ENCODE results near the gene PPRC1. TPM values are rescaled to one million over a fixed set of nuclear protein-coding genes. Genes with fewer than 3 reads are reported as not detected.

The PPRC1 gene
- total and polyA plus RNA-seq, 2 donors (not counting 1 experiment from before 2014, with no cell fraction given), result 23.3 to 36.3 TPM

DNA sequence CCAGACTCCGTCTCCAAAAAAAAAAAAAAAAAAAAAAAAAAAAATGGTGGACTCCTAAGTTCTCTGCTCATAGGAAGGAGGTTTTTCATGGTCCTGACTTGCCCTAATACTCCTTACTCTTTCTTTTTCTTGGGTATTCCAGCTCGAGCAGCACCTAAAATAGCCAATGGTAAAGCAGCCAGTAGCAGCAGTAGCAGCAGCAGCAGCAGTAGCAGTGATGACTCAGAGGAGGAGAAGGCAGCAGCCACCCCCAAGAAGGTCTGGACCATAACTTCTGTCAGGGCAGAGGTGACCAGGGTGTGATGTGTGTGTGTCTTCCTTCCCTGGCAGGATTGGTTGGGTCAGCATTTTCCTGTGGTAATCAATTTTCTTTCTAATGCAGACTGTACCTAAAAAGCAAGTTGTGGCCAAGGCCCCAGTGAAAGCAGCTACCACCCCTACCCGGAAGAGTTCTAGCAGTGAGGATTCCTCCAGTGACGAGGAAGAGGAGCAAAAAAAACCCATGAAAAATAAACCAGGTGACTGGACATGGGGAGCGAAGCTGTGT lies 26.3 kb downstream of the PPRC1 start:
- Mint-ChIP-seq H3K27ac (no peak overlapping the region), H3K27me3 (no peaks in the 10 kb centered on the region), H3K4me3 (no peak overlapping the region), H3K4me1 (peaks cover 10% of the 10 kb centered on the region), H3K9me3 (ENCODE audit: insufficient read depth) (no peaks in the 10 kb centered on the region)
- Histone ChIP-seq H3K4me3 (ENCODE audit: control extremely low read depth in 1 of 5, extremely low read depth in 1 of 5, insufficient read depth in 1 of 5, low read depth in 2 of 5, low read length in 4 of 5) (no peak overlapping the region), H2AFZ (ENCODE audit: insufficient read depth, low read depth, low read length, poor library complexity, severe bottlenecking) (no peak overlapping the region), H3K4me1 (ENCODE audit: control insufficient read depth in 2 of 2, insufficient read depth in 2 of 2, low read length in 2 of 2) (no peaks in the 10 kb centered on the region), H4K20me1 (ENCODE audit: control insufficient read depth, insufficient read depth, low read length, poor library complexity, severe bottlenecking) (peaks cover 38% of the 10 kb centered on the region), H3K4me2 (replicated peaks; ENCODE audit: low read depth, low read length, poor library complexity, severe bottlenecking) (no peak overlapping the region), H3K9ac (ENCODE audit: low read length) (no peak overlapping the region), H3K36me3 (replicated peaks in 1 of 2; ENCODE audit: control extremely low read depth in 1 of 2, control insufficient read depth in 1 of 2, extremely low read depth in 1 of 2, insufficient read depth in 2 of 2, low read length in 1 of 2) (peaks cover 9 to 80% of the 10 kb centered on the region in 2 experiments), H3K9me3 (ENCODE audit: control extremely low read depth in 1 of 3, control insufficient read depth in 2 of 3, insufficient read depth in 1 of 3, low read length in 2 of 3) (no peaks in the 10 kb centered on the region), H3K27me3 (replicated peaks in 1 of 4; ENCODE audit: control extremely low read depth in 1 of 4, control insufficient read depth in 3 of 4, insufficient read depth in 4 of 4, low read length in 3 of 4) (no peaks in the 10 kb centered on the region), H3K79me2 (ENCODE audit: control insufficient read depth, insufficient read depth, low read length) (peaks cover 48% of the 10 kb centered on the region), H3K27ac (ENCODE audit: low read length in 2 of 2) (no peak overlapping the region)
- no peak for DNase-seq
- TF ChIP-seq EZH2 (IDR thresholded peaks at IDR 0.05; ENCODE audit: borderline replicate concordance, insufficient read depth, low read depth, low read length, poor library complexity, severe bottlenecking), result no peak
- TF ChIP-seq, protein P1, sequence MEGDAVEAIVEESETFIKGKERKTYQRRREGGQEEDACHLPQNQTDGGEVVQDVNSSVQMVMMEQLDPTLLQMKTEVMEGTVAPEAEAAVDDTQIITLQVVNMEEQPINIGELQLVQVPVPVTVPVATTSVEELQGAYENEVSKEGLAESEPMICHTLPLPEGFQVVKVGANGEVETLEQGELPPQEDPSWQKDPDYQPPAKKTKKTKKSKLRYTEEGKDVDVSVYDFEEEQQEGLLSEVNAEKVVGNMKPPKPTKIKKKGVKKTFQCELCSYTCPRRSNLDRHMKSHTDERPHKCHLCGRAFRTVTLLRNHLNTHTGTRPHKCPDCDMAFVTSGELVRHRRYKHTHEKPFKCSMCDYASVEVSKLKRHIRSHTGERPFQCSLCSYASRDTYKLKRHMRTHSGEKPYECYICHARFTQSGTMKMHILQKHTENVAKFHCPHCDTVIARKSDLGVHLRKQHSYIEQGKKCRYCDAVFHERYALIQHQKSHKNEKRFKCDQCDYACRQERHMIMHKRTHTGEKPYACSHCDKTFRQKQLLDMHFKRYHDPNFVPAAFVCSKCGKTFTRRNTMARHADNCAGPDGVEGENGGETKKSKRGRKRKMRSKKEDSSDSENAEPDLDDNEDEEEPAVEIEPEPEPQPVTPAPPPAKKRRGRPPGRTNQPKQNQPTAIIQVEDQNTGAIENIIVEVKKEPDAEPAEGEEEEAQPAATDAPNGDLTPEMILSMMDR (IDR thresholded peaks at IDR 0.05), result no peak
- CTCF ChIA-PET, result interaction anchor here (2.3 kb wide), 1 partner anchor 11 kb away, joined by 23 read pairs; no protein-coding TSS in a partner anchor
- WGBS (ENCODE audit: insufficient coverage), result 97% methylated on average over 3 of the region's 5 CpGs
- POLR2A ChIA-PET, result no interaction called here
- ATAC-seq (ENCODE audit: low read depth), result no peak
- intact Hi-C loops (cut with micrococcal nuclease), result no loop called here

DNA sequence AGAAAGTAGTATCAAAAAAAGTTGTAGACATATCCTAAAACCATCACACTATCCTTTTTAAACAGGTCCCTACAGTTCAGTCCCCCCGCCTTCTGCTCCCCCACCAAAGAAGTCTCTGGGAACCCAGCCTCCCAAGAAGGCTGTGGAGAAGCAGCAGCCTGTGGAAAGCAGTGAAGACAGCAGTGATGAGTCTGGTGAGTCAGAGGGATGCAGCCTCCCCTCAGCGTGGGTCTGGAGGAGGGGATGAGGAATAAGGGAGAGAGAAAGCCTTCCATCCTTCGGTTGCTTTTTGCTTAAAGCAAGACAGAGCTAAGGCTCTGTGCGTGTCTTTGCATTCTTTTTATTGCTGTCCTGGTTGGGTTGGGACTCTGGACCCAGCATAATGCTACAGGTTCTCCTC lies 27.0 kb downstream of the PPRC1 start:
- H3K27me3 Mint-ChIP-seq, result no peaks in the 10 kb centered on the region
- TF ChIP-seq, protein P1 (IDR thresholded peaks at IDR 0.05), result no peak
- no peak for TF ChIP-seq EZH2 (IDR thresholded peaks at IDR 0.05; ENCODE audit: borderline replicate concordance, insufficient read depth, low read depth, low read length, poor library complexity, severe bottlenecking)
- ATAC-seq (ENCODE audit: low read depth), result no peak
- H4K20me1 ChIP-seq (ENCODE audit: control insufficient read depth, insufficient read depth, low read length, poor library complexity, severe bottlenecking), result peaks cover 31% of the 10 kb centered on the region
- no peak overlapping the region for H3K4me3 ChIP-seq (ENCODE audit: control extremely low read depth in 1 of 5, extremely low read depth in 1 of 5, insufficient read depth in 1 of 5, low read depth in 2 of 5, low read length in 4 of 5)
- intact Hi-C loops (cut with micrococcal nuclease), result no loop called here
- no peaks in the 10 kb centered on the region for H3K9me3 Mint-ChIP-seq (ENCODE audit: insufficient read depth)
- no peak overlapping the region for H2AFZ ChIP-seq (ENCODE audit: insufficient read depth, low read depth, low read length, poor library complexity, severe bottlenecking)
- peaks cover 40% of the 10 kb centered on the region for H3K79me2 ChIP-seq (ENCODE audit: control insufficient read depth, insufficient read depth, low read length)
- no peak overlapping the region for H3K4me3 Mint-ChIP-seq
- H3K27me3 ChIP-seq (replicated peaks in 1 of 4; ENCODE audit: control extremely low read depth in 1 of 4, control insufficient read depth in 3 of 4, insufficient read depth in 4 of 4, low read length in 3 of 4), result no peaks in the 10 kb centered on the region
- ChIA-PET CTCF (interaction anchor here (1.3 to 2.3 kb wide), 2 partner anchors 10 to 28 kb away, joined by 3 to 23 read pairs; no protein-coding TSS in a partner anchor), POLR2A (no interaction called here)
- H3K4me1 ChIP-seq (ENCODE audit: control insufficient read depth in 2 of 2, insufficient read depth in 2 of 2, low read length in 2 of 2), result no peaks in the 10 kb centered on the region
- no peak for DNase-seq
- WGBS (ENCODE audit: insufficient coverage), result 100% methylated on average over 2 of the region's 4 CpGs
- H3K9me3 ChIP-seq (ENCODE audit: control extremely low read depth in 1 of 3, control insufficient read depth in 2 of 3, insufficient read depth in 1 of 3, low read length in 2 of 3), result no peaks in the 10 kb centered on the region
- H3K9ac ChIP-seq (ENCODE audit: low read length), result no peak overlapping the region
- peaks cover 5% of the 10 kb centered on the region for H3K4me1 Mint-ChIP-seq
- no peak overlapping the region for H3K4me2 ChIP-seq (replicated peaks; ENCODE audit: low read depth, low read length, poor library complexity, severe bottlenecking)
- peaks cover 9 to 81% of the 10 kb centered on the region in 2 experiments for H3K36me3 ChIP-seq (replicated peaks in 1 of 2; ENCODE audit: control extremely low read depth in 1 of 2, control insufficient read depth in 1 of 2, extremely low read depth in 1 of 2, insufficient read depth in 2 of 2, low read length in 1 of 2)
- H3K27ac Mint-ChIP-seq, result no peak overlapping the region
- no peak overlapping the region for H3K27ac ChIP-seq (ENCODE audit: low read length in 2 of 2)
